Panc1 (cell line): ENCODE results near the gene MEIS2. TPM values are rescaled to one million over a fixed set of nuclear protein-coding genes. Genes with fewer than 3 reads are reported as not detected.

Experiments used
- ATAC-seq: fragments of 200-7000 bp; cut with Tn5 transposase; 2 replicates; pipeline ENCODE4 v1.9.1; 2020; ENCODE audit warnings: mild to moderate bottlenecking, moderate library complexity
- BruUV-seq: library from RNA; stranded (reverse); fragments of 400-500 nt; replicated peaks from 2 replicates; lab custom pipeline; 2021; lab: Mats Ljungman, UMichigan
- CTCF ChIA-PET: fragments of 300-600 bp; sonication (Branson Sonifier 250); formaldehyde crosslinking; loops from one replicate; lab custom pipeline; 2022; ENCODE audit warnings: antibody characterized with exemption; lab: Charles Lee
- POLR2A ChIA-PET: fragments of 300-600 bp; sonication (Branson Sonifier 250); formaldehyde crosslinking; loops from one replicate; lab custom pipeline; 2022; ENCODE audit warnings: antibody characterized with exemption; lab: Charles Lee
- DNase-seq: peaks from one replicate; pipeline ENCODE4 v3.0.0-alpha.2; 2010; ENCODE audit warnings: low read depth, low spot score
- H3K27ac ChIP-seq: 2 replicates; pipeline ENCODE4 v1.5.1; 2011; ENCODE audit warnings: mild to moderate bottlenecking, low read length, inconsistent platforms
- H3K27me3 ChIP-seq: fragments of 200-500 bp; sonication (Bioruptor generic); 2 replicates; pipeline ENCODE4 v1.6.0; 2014; ENCODE audit warnings: low read length, inconsistent platforms; ENCODE audit not compliant: control insufficient read depth, insufficient read depth
- H3K36me3 ChIP-seq: fragments of 200-500 bp; sonication (Bioruptor generic); 2 replicates; pipeline ENCODE4 v1.5.1; 2014; ENCODE audit warnings: inconsistent platforms, mild to moderate bottlenecking, low read length, moderate library complexity; ENCODE audit not compliant: control insufficient read depth, insufficient read depth
- H3K4me1 ChIP-seq: 2 replicates; pipeline ENCODE4 v1.5.1; 2011; ENCODE audit warnings: inconsistent platforms, mild to moderate bottlenecking, low read length, moderate library complexity; ENCODE audit not compliant: control insufficient read depth, insufficient read depth
- H3K4me3 ChIP-seq, 2 experiments: 2 replicates each; pipeline ENCODE4 v1.5.1; 2011 to 2012; ENCODE audit warnings: low read depth in 2 of 2, low read length in 2 of 2, mild to moderate bottlenecking in 2 of 2, inconsistent platforms in 1 of 2, moderate library complexity in 1 of 2
- H3K9me3 ChIP-seq: fragments of 200-500 bp; sonication (Bioruptor generic); 2 replicates; pipeline ENCODE4 v1.5.1; 2014; ENCODE audit warnings: low read depth, mild to moderate bottlenecking, inconsistent platforms, low read length, moderate library complexity; ENCODE audit not compliant: control insufficient read depth, insufficient read depth
- CTCF ChIP-seq: fragments of 450-650 bp; IDR thresholded peaks from 2 replicates; pipeline ENCODE4 v1.5.1; 2017; ENCODE audit warnings: mild to moderate bottlenecking
- POLR2AphosphoS5 ChIP-seq: IDR thresholded peaks from 2 replicates; pipeline ENCODE4 v1.6.1; 2012; ENCODE audit warnings: mild to moderate bottlenecking, low read depth, low read length, moderate library complexity
- REST ChIP-seq, 2 experiments: IDR thresholded peaks; 2 replicates each; pipeline ENCODE4 v1.6.1; 2011 to 2012; ENCODE audit warnings: low read depth in 2 of 2, control low read depth in 1 of 2, low read length in 1 of 2, mild to moderate bottlenecking in 1 of 2, moderate library complexity in 1 of 2; ENCODE audit not compliant: insufficient read depth in 1 of 2
- SIN3A ChIP-seq: IDR thresholded peaks from 2 replicates; pipeline ENCODE4 v1.6.1; 2012; ENCODE audit warnings: low read depth, mild to moderate bottlenecking, low read length, moderate library complexity, borderline replicate concordance; ENCODE audit not compliant: insufficient read depth
- TCF7L2 ChIP-seq: IDR thresholded peaks from 2 replicates; pipeline ENCODE4 v1.6.1; 2011; ENCODE audit warnings: mild to moderate bottlenecking, low read depth, low read length, inconsistent platforms
- in situ Hi-C: cut with HindIII; loops from 2 replicates; pipeline ENCODE4 v1.10.0; 2016; ENCODE audit warnings: low sequenced_read_pairs, low pct_unique_long_range_greater_than_20kb
- intact Hi-C: fragments of 100-400 bp; cut with micrococcal nuclease; formaldehyde crosslinking; loops from one replicate; pipeline ENCODE4 v1.10.0; 2022; ENCODE audit not compliant: unreplicated experiment
- total RNA-seq: library from RNA; stranded (reverse); gene quantifications from one replicate; pipeline ENCODE4 v1.2.1, GENCODE V29; 2021; ENCODE audit not compliant: unreplicated experiment

The MEIS2 gene
- total RNA-seq, 1 experiment from 2014 or later = 9.3 TPM

- BruUV-seq = no TSS peak
- ATAC-seq = no peak
- H3K4me3 ChIP-seq = no peak overlapping the region
- DNase-seq = no peak
- H3K4me1 ChIP-seq = peaks cover 4% of the 10 kb centered on the region; the same call in 1 of the 2 replicates
- intact Hi-C loops = no loop called here
- CTCF ChIA-PET = no interaction called here
- no peaks in the 10 kb centered on the region for H3K9me3 ChIP-seq
- POLR2A ChIA-PET = no interaction called here
- no peaks in the 10 kb centered on the region for H3K36me3 ChIP-seq
- no peaks in the 10 kb centered on the region for H3K27me3 ChIP-seq
- TF ChIP-seq SIN3A = no peak
- TF ChIP-seq POLR2AphosphoS5 = no peak
- H3K27ac ChIP-seq = no peak overlapping the region
- in situ Hi-C loops = loop anchor here (25.0 kb wide), 1 partner anchor 205 kb away; the partner anchor contains the start of gene MEIS2
Measured at GRCh38 chr15:36907295-36907694, 193.1 kb downstream of the MEIS2 start.

GRCh38 chr15:36905908-36906307 is 194.4 kb downstream of the MEIS2 start:
- DNase-seq (no peak), ATAC-seq (no peak)
- no peaks in the 10 kb centered on the region for H3K27me3 ChIP-seq
- TF ChIP-seq TCF7L2 (no peak), POLR2AphosphoS5 (no peak), SIN3A (no peak), REST (IDR thresholded peaks at IDR 0.05; ENCODE audit: insufficient read depth in 1 of 2, low read depth in 2 of 2, low read length in 1 of 2) (no peak), CTCF (no peak)
- no peaks in the 10 kb centered on the region for H3K9me3 ChIP-seq
- ChIA-PET POLR2A (interaction anchor here (0.6 kb wide), 1 partner anchor 195 kb away, joined by 6 read pairs; no protein-coding TSS in a partner anchor), CTCF (no interaction called here)
- H3K27ac ChIP-seq = 0 out of 2 replicates have a peak overlapping the region, but pooled peaks have one; percentile 29
- intact Hi-C loops = no loop called here
- peaks cover 4% of the 10 kb centered on the region; the same call in 1 of the 2 replicates for H3K4me1 ChIP-seq
- no TSS peak for BruUV-seq
- no peaks in the 10 kb centered on the region for H3K36me3 ChIP-seq
- no peak overlapping the region for H3K4me3 ChIP-seq
- in situ Hi-C loops = loop anchor here (25.0 kb wide), 1 partner anchor 206 kb away; the partner anchor contains the start of gene MEIS2

GRCh38 chr15:36904715-36905114 is 195.6 kb downstream of the MEIS2 start:
- DNase-seq (no peak), ATAC-seq (no peak)
- peaks cover 6% of the 10 kb centered on the region; the same call in 1 of the 2 replicates for H3K4me1 ChIP-seq
- ChIA-PET POLR2A (interaction anchor here (0.7 kb wide), 1 partner anchor 56 kb away, joined by 5 read pairs; no protein-coding TSS in a partner anchor), CTCF (no interaction called here)
- no peaks in the 10 kb centered on the region for H3K9me3 ChIP-seq
- in situ Hi-C loops = loop anchor here (25.0 kb wide), 1 partner anchor 208 kb away; the partner anchor contains the start of gene MEIS2
- no peak overlapping the region for H3K4me3 ChIP-seq
- peak overlapping the region; percentile 57; the same call in 1 of the 2 replicates for H3K27ac ChIP-seq
- no peaks in the 10 kb centered on the region for H3K36me3 ChIP-seq
- BruUV-seq = no TSS peak
- TF ChIP-seq TCF7L2 (no peak), REST (IDR thresholded peaks at IDR 0.05; ENCODE audit: insufficient read depth in 1 of 2, low read depth in 2 of 2, low read length in 1 of 2) (no peak), POLR2AphosphoS5 (no peak), CTCF (no peak), SIN3A (no peak)
- H3K27me3 ChIP-seq = no peaks in the 10 kb centered on the region
- intact Hi-C loops = no loop called here
